Measurements from ENCODE around the gene GUCA1A. TPM values are rescaled to one million over a fixed set of nuclear protein-coding genes. Genes with fewer than 3 reads are reported as not detected.
"Not testable (repeated sequence)": the region's sequence is repeated elsewhere in the genome, so short reads cannot be mapped to it uniquely, and the experiment has no call there.

The GUCA1A gene
- total RNA-seq, 1 donor from 2014 or later = 0.62 TPM

GRCh38 chr6:42182101-42182500, 8.9 kb downstream of the GUCA1A start:
- no peaks in the 10 kb centered on the region for H3K9me3 Mint-ChIP-seq (ENCODE audit: unreplicated experiment)
- no peak for DNase-seq (ENCODE audit: low spot score)
- H3K27ac Mint-ChIP-seq (ENCODE audit: unreplicated experiment) = no peak overlapping the region
- no peak for TF ChIP-seq CTCF (IDR thresholded peaks at IDR 0.05; ENCODE audit: unreplicated experiment)
- peaks cover 3% of the 10 kb centered on the region for H3K36me3 Mint-ChIP-seq (ENCODE audit: low read depth, unreplicated experiment)
- no peak overlapping the region for H3K4me3 Mint-ChIP-seq (ENCODE audit: unreplicated experiment)
- no peaks in the 10 kb centered on the region for H3K4me1 Mint-ChIP-seq (ENCODE audit: unreplicated experiment)
- no peaks in the 10 kb centered on the region for H3K27me3 Mint-ChIP-seq (ENCODE audit: unreplicated experiment)

GRCh38 chr6:42184475-42184874, 11.3 kb downstream of the GUCA1A start:
- Mint-ChIP-seq H3K27me3 (ENCODE audit: unreplicated experiment) (peaks cover 1% of the 10 kb centered on the region), H3K9me3 (ENCODE audit: unreplicated experiment) (no peaks in the 10 kb centered on the region), H3K4me3 (ENCODE audit: unreplicated experiment) (no peak overlapping the region), H3K27ac (ENCODE audit: unreplicated experiment) (no peak overlapping the region), H3K36me3 (ENCODE audit: low read depth, unreplicated experiment) (no peaks in the 10 kb centered on the region), H3K4me1 (ENCODE audit: unreplicated experiment) (no peaks in the 10 kb centered on the region)
- TF ChIP-seq CTCF (IDR thresholded peaks at IDR 0.05; ENCODE audit: unreplicated experiment) = no peak
- no peak for DNase-seq (ENCODE audit: low spot score)

GRCh38 chr6:42185597-42185996, 12.4 kb downstream of the GUCA1A start:
- Mint-ChIP-seq H3K9me3 (ENCODE audit: unreplicated experiment) (no peaks in the 10 kb centered on the region), H3K36me3 (ENCODE audit: low read depth, unreplicated experiment) (no peaks in the 10 kb centered on the region), H3K4me1 (ENCODE audit: unreplicated experiment) (no peaks in the 10 kb centered on the region), H3K4me3 (ENCODE audit: unreplicated experiment) (no peak overlapping the region), H3K27ac (ENCODE audit: unreplicated experiment) (no peak overlapping the region), H3K27me3 (ENCODE audit: unreplicated experiment) (peaks cover 1% of the 10 kb centered on the region)
- TF ChIP-seq CTCF (IDR thresholded peaks at IDR 0.05; ENCODE audit: unreplicated experiment) = no peak
- no peak for DNase-seq (ENCODE audit: low spot score)

- Mint-ChIP-seq H3K36me3 (ENCODE audit: low read depth, unreplicated experiment) (no peaks in the 10 kb centered on the region), H3K4me1 (ENCODE audit: unreplicated experiment) (no peaks in the 10 kb centered on the region), H3K27me3 (ENCODE audit: unreplicated experiment) (peaks cover 1% of the 10 kb centered on the region), H3K4me3 (ENCODE audit: unreplicated experiment) (no peak overlapping the region), H3K27ac (ENCODE audit: unreplicated experiment) (no peak overlapping the region), H3K9me3 (ENCODE audit: unreplicated experiment) (no peaks in the 10 kb centered on the region)
- TF ChIP-seq CTCF (IDR thresholded peaks at IDR 0.05; ENCODE audit: unreplicated experiment) = no peak
- no peak for DNase-seq (ENCODE audit: low spot score)
Observed at GRCh38 chr6:42188406-42188805, 15.2 kb downstream of the GUCA1A start.

GRCh38 chr6:42190554-42191183, 17.5 kb downstream of the GUCA1A start:
- H3K27me3 Mint-ChIP-seq (ENCODE audit: unreplicated experiment) = peaks cover 3% of the 10 kb centered on the region
- H3K27ac Mint-ChIP-seq (ENCODE audit: unreplicated experiment) = no peak overlapping the region
- no peak overlapping the region for H3K4me3 Mint-ChIP-seq (ENCODE audit: unreplicated experiment)
- H3K4me1 Mint-ChIP-seq (ENCODE audit: unreplicated experiment) = no peaks in the 10 kb centered on the region
- no peak for DNase-seq (ENCODE audit: low spot score)
- TF ChIP-seq CTCF (IDR thresholded peaks at IDR 0.05; ENCODE audit: unreplicated experiment) = no peak
- no peaks in the 10 kb centered on the region for H3K36me3 Mint-ChIP-seq (ENCODE audit: low read depth, unreplicated experiment)
- H3K9me3 Mint-ChIP-seq (ENCODE audit: unreplicated experiment) = no peaks in the 10 kb centered on the region

GRCh38 chr6:42192385-42192784, 19.2 kb downstream of the GUCA1A start:
- H3K27ac Mint-ChIP-seq (ENCODE audit: unreplicated experiment); H3K4me1 Mint-ChIP-seq (ENCODE audit: unreplicated experiment); H3K9me3 Mint-ChIP-seq (ENCODE audit: unreplicated experiment); H3K27me3 Mint-ChIP-seq (ENCODE audit: unreplicated experiment); H3K36me3 Mint-ChIP-seq (ENCODE audit: low read depth, unreplicated experiment); DNase-seq (ENCODE audit: low spot score); H3K4me3 Mint-ChIP-seq (ENCODE audit: unreplicated experiment): not testable (repeated sequence)
